Heart right ventricle (tissue), 16 donors: ENCODE data around the gene ARHGAP4. TPM values are rescaled to one million over a fixed set of nuclear protein-coding genes. Genes with fewer than 3 reads are reported as not detected.

Source experiments
- ATAC-seq, 8 donors: fragments of 200-7000 bp; cut with Tn5 transposase; one replicate each; pipeline ENCODE4 v1.9.1; 2020; ENCODE audit warnings: mild to moderate bottlenecking in 8 of 8, moderate library complexity in 8 of 8, moderate number of reproducible peaks in 1 of 8
- DNase-seq, 2 donors: peaks; one replicate each; pipeline ENCODE4 v3.0.0-alpha.2; 2020
- H3K27ac ChIP-seq, 10 donors: fragments of 200-600 bp; sonication (generic) in 2 of 10; one replicate each; pipeline versions ENCODE4 v1.5.0 to v1.8.0; 2020 to 2022; ENCODE audit warnings: mild to moderate bottlenecking in 3 of 10
- H3K27me3 ChIP-seq, 7 donors: fragments of 200-600 bp; one replicate each; pipeline ENCODE4 v1.8.0; 2021 to 2022; ENCODE audit warnings: mild to moderate bottlenecking in 2 of 7
- H3K36me3 ChIP-seq, 9 donors: fragments of 200-600 bp; sonication (generic) in 1 of 9; one replicate each; pipeline versions ENCODE4 v1.5.0 to v1.8.0; 2020 to 2022; ENCODE audit warnings: mild to moderate bottlenecking in 2 of 9
- H3K4me1 ChIP-seq, 9 donors: fragments of 200-600 bp; sonication (generic) in 1 of 9; one replicate each; pipeline versions ENCODE4 v1.5.0 to v1.8.0; 2020 to 2022; ENCODE audit warnings: mild to moderate bottlenecking in 4 of 9
- H3K4me3 ChIP-seq, 10 donors: fragments of 200-600 bp; sonication (generic) in 2 of 10; one replicate each; pipeline versions ENCODE4 v1.5.0 to v1.8.0; 2020 to 2022; ENCODE audit warnings: mild to moderate bottlenecking in 7 of 10, moderate library complexity in 2 of 10
- H3K9me3 ChIP-seq, 11 donors: fragments of 200-600 bp in 10 of 11; sonication (generic) in 2 of 11; one replicate each; pipeline versions ENCODE4 v1.5.0 to v1.8.0; 2013 to 2022; ENCODE audit warnings: mild to moderate bottlenecking in 2 of 11, control low read depth in 1 of 11, moderate library complexity in 1 of 11
- CTCF ChIP-seq, 9 donors: fragments of 200-600 bp; sonication (generic) in 2 of 9; IDR thresholded peaks; one replicate each; pipeline versions ENCODE4 v1.5.0 to v1.8.0; 2021 to 2022; ENCODE audit warnings: antibody characterized with exemption in 9 of 9, mild to moderate bottlenecking in 5 of 9, moderate library complexity in 1 of 9
- WGBS, 2 donors: extraction: QIAGEN DNeasy Blood & Tissue Kit; methylation state at CpG; one replicate each; pipeline ENCODE4 v1.1.7; 2013; ENCODE audit warnings: inconsistent platforms in 1 of 2; 5-methylcytosine and 5-hydroxymethylcytosine counted together
- intact Hi-C, 10 donors: fragments of 100-400 bp; cut with DNase I; formaldehyde crosslinking; loops; one replicate each; pipeline versions ENCODE4 v1.11.1 to v1.14.2; 2022
- polyA plus RNA-seq, 2 donors: library from polyadenylated mRNA; stranded (reverse); fragments of 200-250 nt; gene quantifications; one replicate each; pipeline ENCODE4 v1.2.3, GENCODE V29; 2013
- total RNA-seq, 10 donors: library from RNA; stranded (reverse); fragmentation: NEBNext Ultra II Directional in 3 of 10; extraction: Animal tissue kit (Norgen Biotek cat#: 25700) in 3 of 10; gene quantifications; one replicate each; pipeline versions ENCODE4 v1.2.1 to v1.2.4, GENCODE V29; 2021 to 2023
- donor health status: Arrhythmogenic right ventricular cardiomyopathy.
- donor health status: ischemic (EF 13 %, LVEDD 7.1; RV severe dilation, severe dysfunction).
- donor health status: healthy with polysubstance abuse.
- donor health status: DM: no; HTN: yes; CAD: no.
- donor health status: DM: no; HTN: no; CAD: no.
- donor health status: ischemic (EF 25% LVEDD 6.9; RV normal size, moderate dysfunction).
- donor health status: ischemic (EF 25% LVEDD 5.7; RV mildly dilated, moderate dysfunction).
- donor health status: healthy.
- donor health status: DM: yes; HTN: yes; CAD: no.
- donor health status: Ischemic cardiomyopathy.
- donor health status: ischemic (EF 35%, LVEDD 5.7; RV mildly dilated, moderate dysfunction).
- donor health status: nonischemic (EF 11% LVEDD 7.7; RV severe dilation, severe dysfunction).
- donor health status: DM: yes; HTN: yes; CAD: no.
- donor health status: PGD.
- donor health status: ischemic (EF 29% LVEDD 5.4; RV normal size, mild dysfunction).
- donor health status: nonischemic (EF 23%, LVEDD 6.1; RV moderate dilation, normal function).

The ARHGAP4 gene
- total and polyA plus RNA-seq, 12 donors: 5.5 to 65.5 (median 9.3) TPM

- H3K9me3 ChIP-seq: no peaks in the 10 kb centered on the region
- H3K4me1 ChIP-seq: peaks cover 0 to 21% (median 15%) of the 10 kb centered on the region in 9 donors
- H3K36me3 ChIP-seq: peaks cover 0 to 31% (median 0%) of the 10 kb centered on the region in 9 donors
- no peak for TF ChIP-seq CTCF (IDR thresholded peaks at IDR 0.05)
- intact Hi-C loops: no loop called here
- DNase-seq (no peak), ATAC-seq (peak in 1 of 8 donors; percentile 11)
- H3K27ac ChIP-seq: peak overlapping the region in 5 of 10 donors; percentile 39 to 80 (median 58)
- peaks cover 0 to 28% (median 0%) of the 10 kb centered on the region in 7 donors for H3K27me3 ChIP-seq
- peak overlapping the region; percentile 10 to 78 (median 67) for H3K4me3 ChIP-seq
- WGBS, 2 donors: 14 to 28% methylated on average over 16 to 28 of the region's 32 CpGs
These were observed 9.3 kb upstream of the ARHGAP4 start for GRCh38 chrX:153935326-153935851.

- H3K4me3 ChIP-seq: peak within 1 kb of the TSS; percentile 58 to 78 (median 71)
- peaks cover 0 to 23% (median 0%) of the 10 kb centered on the region in 7 donors for H3K27me3 ChIP-seq
- peak within 1 kb of the TSS in 9 of 10 donors; percentile 70 to 82 (median 78) for H3K27ac ChIP-seq
- H3K4me1 ChIP-seq: peaks cover 0 to 24% (median 15%) of the 10 kb centered on the region in 9 donors
- no peak for TF ChIP-seq CTCF (IDR thresholded peaks at IDR 0.05)
- ATAC-seq: peak; percentile 92 to 98 (median 96)
- H3K36me3 ChIP-seq: peaks cover 0 to 37% (median 0%) of the 10 kb centered on the region in 9 donors
- intact Hi-C loops: no loop called here
- no peaks in the 10 kb centered on the region for H3K9me3 ChIP-seq
- 0% methylated on average over 7 to 56 of the region's 87 CpGs for WGBS, 2 donors
- DNase-seq: peak; percentile 54 to 75
These were observed 8.8 kb upstream of the ARHGAP4 start, which contains the start of gene NAA10 for GRCh38 chrX:153934762-153935325. Gene NAA10, minus strand, starts transcription at chrX:153935037. Its CDS starts 133 bp downstream, at chrX:153934904.

DNA sequence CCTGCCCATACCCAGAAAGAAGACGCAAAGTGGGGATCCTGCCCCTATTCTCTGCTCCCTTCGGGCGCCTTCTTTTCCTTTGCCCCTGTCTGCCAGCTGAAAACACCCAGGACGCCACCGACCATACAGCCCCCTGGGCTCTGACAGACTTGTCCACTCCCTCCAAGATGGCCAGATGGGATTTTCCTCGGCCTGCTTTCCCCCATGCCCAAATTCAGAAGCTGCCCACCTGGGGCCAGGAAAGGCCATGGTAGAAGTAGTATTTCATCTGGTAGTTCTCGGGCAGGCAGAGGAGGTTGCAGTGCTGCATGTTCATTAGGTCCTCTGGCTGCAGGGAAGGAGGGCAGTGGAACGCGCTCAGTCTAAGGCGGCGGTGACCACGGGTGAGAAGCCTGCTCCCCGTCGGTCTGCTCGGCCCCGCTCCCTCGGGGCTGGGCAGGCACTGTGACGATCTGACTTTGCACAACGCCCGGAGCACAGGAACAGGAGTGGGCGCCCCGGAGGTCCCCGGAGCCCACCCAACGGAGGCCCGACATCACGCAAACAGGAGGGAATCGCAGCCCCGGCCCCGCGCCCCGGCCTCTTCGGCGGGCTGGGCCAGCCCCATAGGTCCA lies 8.2 kb upstream of the ARHGAP4 start:
- peak in 5 of 8 donors; percentile 1 to 14 (median 11) for ATAC-seq
- peaks cover 0 to 21% (median 0%) of the 10 kb centered on the region in 7 donors for H3K27me3 ChIP-seq
- WGBS, 2 donors: 2 to 10% methylated on average over 18 to 32 of the region's 33 CpGs
- intact Hi-C loops: no loop called here
- H3K27ac ChIP-seq: peak overlapping the region in 9 of 10 donors; percentile 70 to 82 (median 78)
- peaks cover 0 to 28% (median 19%) of the 10 kb centered on the region in 9 donors for H3K4me1 ChIP-seq
- peaks cover 0 to 40% (median 0%) of the 10 kb centered on the region in 9 donors for H3K36me3 ChIP-seq
- no peaks in the 10 kb centered on the region for H3K9me3 ChIP-seq
- H3K4me3 ChIP-seq: peak overlapping the region; percentile 58 to 78 (median 71)
- no peak for DNase-seq
- no peak for TF ChIP-seq CTCF (IDR thresholded peaks at IDR 0.05)

- TF ChIP-seq CTCF (IDR thresholded peaks at IDR 0.05): no peak
- Histone ChIP-seq H3K36me3 (peaks cover 0 to 40% (median 0%) of the 10 kb centered on the region in 9 donors), H3K27me3 (peaks cover 0 to 21% (median 0%) of the 10 kb centered on the region in 7 donors), H3K9me3 (no peaks in the 10 kb centered on the region), H3K4me3 (peak overlapping the region; percentile 58 to 78 (median 71)), H3K27ac (peak overlapping the region in 7 of 10 donors; percentile 72 to 82 (median 78)), H3K4me1 (peaks cover 0 to 33% (median 23%) of the 10 kb centered on the region in 9 donors)
- intact Hi-C loops: no loop called here
- 22 to 27% methylated on average over 7 of the region's 7 CpGs for WGBS, 2 donors
- DNase-seq (no peak), ATAC-seq (no peak)
These were observed 7.7 kb upstream of the ARHGAP4 start for GRCh38 chrX:153933748-153934147.
